ENCODE measurements around the gene P2RY12.

P2RY12 gene

DNA sequence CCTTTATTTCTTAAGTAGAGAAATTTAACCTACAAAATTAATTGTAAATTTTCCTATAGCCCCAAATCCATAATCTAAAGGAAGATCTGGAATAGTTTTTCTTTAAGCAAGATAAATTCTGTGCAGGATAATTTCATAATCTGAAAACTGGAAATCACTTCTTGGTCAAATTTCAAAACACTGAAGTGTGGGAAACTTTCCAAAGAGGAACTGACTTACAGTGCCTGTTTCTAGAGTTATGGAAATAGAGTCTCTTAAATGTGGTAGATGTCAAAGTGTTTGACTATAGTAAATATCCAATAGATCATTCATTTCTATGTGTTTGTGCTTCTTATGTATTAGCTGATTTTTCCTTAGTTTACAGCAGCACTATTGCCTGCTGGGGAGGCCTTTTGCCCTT lies 53.7 kb downstream of the P2RY12 start:
- no peak for DNase-seq (ENCODE audit: low read depth)
- TF ChIP-seq, protein P1, sequence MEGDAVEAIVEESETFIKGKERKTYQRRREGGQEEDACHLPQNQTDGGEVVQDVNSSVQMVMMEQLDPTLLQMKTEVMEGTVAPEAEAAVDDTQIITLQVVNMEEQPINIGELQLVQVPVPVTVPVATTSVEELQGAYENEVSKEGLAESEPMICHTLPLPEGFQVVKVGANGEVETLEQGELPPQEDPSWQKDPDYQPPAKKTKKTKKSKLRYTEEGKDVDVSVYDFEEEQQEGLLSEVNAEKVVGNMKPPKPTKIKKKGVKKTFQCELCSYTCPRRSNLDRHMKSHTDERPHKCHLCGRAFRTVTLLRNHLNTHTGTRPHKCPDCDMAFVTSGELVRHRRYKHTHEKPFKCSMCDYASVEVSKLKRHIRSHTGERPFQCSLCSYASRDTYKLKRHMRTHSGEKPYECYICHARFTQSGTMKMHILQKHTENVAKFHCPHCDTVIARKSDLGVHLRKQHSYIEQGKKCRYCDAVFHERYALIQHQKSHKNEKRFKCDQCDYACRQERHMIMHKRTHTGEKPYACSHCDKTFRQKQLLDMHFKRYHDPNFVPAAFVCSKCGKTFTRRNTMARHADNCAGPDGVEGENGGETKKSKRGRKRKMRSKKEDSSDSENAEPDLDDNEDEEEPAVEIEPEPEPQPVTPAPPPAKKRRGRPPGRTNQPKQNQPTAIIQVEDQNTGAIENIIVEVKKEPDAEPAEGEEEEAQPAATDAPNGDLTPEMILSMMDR (conservative IDR thresholded peaks at IDR 0.05; ENCODE audit: low read depth, low read length), result no peak
- H3K4me3 ChIP-seq (ENCODE audit: low read length), result no peak overlapping the region

- H3K4me3 ChIP-seq (ENCODE audit: low read length), result no peak overlapping the region
- no peak for DNase-seq (ENCODE audit: low read depth)
- TF ChIP-seq, protein P1 (conservative IDR thresholded peaks at IDR 0.05; ENCODE audit: low read depth, low read length), result no peak
These were observed 54.2 kb downstream of the P2RY12 start for GRCh38 chr3:151330379-151330778.

GRCh38 chr3:151329363-151329762 lies 55.2 kb downstream of the P2RY12 start, which contains the start of gene P2RY13:
Gene P2RY13, minus strand, starts transcription at chr3:151329549. Its CDS starts 21 bp downstream, at chr3:151329528.
- TF ChIP-seq, protein P1 (conservative IDR thresholded peaks at IDR 0.05; ENCODE audit: low read depth, low read length), result no peak
- no peak within 1 kb of the TSS for H3K4me3 ChIP-seq (ENCODE audit: low read length)
- DNase-seq (ENCODE audit: low read depth), result no peak

DNA sequence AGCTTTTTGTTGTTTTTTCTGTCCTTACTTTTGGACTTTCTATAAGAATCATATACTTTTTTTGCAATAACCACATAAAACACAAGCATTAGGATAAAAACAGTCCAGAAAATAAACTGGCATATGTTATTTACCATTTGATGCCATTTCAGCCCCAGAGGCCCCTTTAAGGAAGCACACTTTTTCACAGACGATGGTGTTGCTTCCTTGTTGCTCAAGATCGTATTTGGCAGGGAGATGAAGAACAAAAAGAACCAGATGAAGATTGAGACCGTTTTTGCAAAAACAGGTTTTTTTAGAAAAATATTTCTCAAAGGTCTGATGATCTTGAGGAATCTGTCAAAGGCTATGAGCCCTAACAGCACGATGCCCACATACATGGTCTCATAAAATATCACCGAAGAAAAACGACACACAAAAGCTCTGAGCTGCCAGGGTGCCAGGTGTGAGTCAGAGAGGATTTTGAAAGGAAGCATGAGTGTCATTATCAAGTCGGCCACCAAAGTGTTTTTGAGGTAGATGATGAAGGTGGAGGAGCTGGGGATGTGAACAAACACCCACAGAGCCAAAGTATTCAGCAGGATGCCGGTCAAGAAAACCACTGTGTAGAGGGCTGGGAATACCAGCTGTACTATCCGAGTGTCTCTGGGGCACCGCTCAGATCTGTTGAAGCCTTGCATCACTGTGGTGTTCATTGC lies 56.1 kb downstream of the P2RY12 start:
- H3K4me3 ChIP-seq (ENCODE audit: low read length), result no peak overlapping the region
- TF ChIP-seq, protein P1 (conservative IDR thresholded peaks at IDR 0.05; ENCODE audit: low read depth, low read length), result peak; percentile 1
- DNase-seq (ENCODE audit: low read depth), result no peak

DNA sequence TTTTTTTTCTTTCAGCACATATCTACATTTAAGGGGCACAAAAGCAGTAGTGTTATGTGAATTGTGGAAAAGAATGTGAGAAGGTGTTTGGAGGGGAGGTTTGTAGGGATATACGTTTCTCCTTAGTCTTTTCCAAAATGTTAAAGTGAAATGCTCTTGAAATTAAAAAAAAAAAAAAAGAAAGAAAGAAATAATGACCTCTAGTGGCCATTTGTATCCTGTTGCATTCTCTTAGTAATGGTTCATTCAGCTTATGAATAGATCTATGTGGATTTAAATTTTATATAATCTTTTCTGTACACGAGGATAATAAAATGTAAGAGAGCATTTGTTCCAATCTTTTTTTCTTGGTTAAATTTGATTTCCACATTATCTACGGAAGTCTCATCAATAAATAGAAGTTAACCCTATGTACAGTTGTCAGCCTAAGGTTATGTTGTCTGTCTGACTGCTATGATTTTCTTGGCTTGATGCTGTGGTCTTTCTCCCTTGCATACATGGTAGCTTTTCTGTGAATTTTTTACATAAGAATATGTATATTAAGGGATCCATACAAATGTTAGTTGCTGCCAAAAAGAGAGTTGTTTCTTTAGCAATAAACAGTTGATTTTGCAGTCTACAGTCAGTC lies 56.9 kb downstream of the P2RY12 start:
- TF ChIP-seq, protein P1 (conservative IDR thresholded peaks at IDR 0.05; ENCODE audit: low read depth, low read length), result peak; percentile 53
- H3K4me3 ChIP-seq (ENCODE audit: low read length), result no peak overlapping the region
- no peak for DNase-seq (ENCODE audit: low read depth)

DNA sequence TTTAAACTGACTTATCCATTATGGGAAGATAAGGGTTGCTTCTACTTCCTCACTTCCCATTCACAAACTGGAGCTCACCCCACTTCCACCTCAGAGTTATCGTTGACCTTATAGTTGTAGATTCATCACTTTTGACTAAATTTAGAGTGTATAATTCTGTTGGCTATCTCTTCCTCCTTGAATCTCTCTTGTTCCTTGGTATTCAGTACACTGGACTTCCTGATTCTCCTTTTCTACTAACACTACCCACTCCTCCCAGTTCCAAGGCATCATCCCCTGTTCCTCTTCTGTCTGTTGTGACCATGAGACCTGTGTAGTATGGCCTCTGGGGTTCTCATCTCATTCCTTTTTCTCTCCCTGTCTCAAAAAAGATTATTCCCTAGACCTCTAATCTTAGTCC lies 62.0 kb downstream of the P2RY12 start:
- no peak for DNase-seq (ENCODE audit: low read depth)
- H3K4me3 ChIP-seq (ENCODE audit: low read length), result no peak overlapping the region
- TF ChIP-seq, protein P1 (conservative IDR thresholded peaks at IDR 0.05; ENCODE audit: low read depth, low read length), result no peak

DNA sequence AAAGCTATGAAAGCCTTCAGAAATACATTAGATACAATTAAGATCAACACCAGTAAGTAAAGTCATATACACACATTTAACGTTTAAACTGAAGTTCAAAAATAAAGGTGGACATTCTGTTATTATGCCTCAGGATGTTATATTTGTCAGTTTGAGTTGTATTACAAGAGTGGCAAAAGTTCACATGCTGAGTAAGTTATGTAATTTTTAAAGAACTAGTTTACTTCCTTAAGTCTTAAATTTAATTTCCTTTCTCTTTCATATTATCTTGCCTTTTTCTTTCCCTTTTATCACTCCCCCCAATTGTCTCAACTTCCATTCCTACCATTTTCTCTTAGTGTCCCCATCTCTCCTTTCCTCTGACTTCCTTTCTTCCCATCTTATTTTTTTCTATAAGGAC lies 63.0 kb downstream of the P2RY12 start:
- no peak overlapping the region for H3K4me3 ChIP-seq (ENCODE audit: low read length)
- TF ChIP-seq, protein P1 (conservative IDR thresholded peaks at IDR 0.05; ENCODE audit: low read depth, low read length), result no peak
- DNase-seq (ENCODE audit: low read depth), result no peak

Measured in retinal pigment epithelial cell (primary cell).